ENCODE results near the gene SWSAP1.

SWSAP1 gene

GRCh38 chr19:11365557-11366117 is 8.8 kb upstream of the SWSAP1 start:
- no peak overlapping the region for H2BK12ac ChIP-seq (ENCODE audit: low read length)

GRCh38 chr19:11367528-11367927 is 6.9 kb upstream of the SWSAP1 start:
- no CpG with 5 or more reads among the region's 2 CpGs for WGBS (ENCODE audit: extremely low coverage, insufficient coverage, insufficient read length)
- Histone ChIP-seq H3K18ac (ENCODE audit: low read length) (no peak overlapping the region), H3K27me3 (ENCODE audit: insufficient read depth, low read length) (no peaks in the 10 kb centered on the region), H3K4ac (ENCODE audit: low read depth, low read length) (no peak overlapping the region), H3K9ac (ENCODE audit: low read length) (no peak overlapping the region), H3K14ac (ENCODE audit: low read length) (no peak overlapping the region), H2AFZ (ENCODE audit: insufficient read depth, low read length, poor library complexity) (no peak overlapping the region), H2AK5ac (ENCODE audit: low read length) (no peak overlapping the region), H2BK120ac (ENCODE audit: insufficient read depth, low read length, poor library complexity) (no peak overlapping the region), H3K9me3 (ENCODE audit: insufficient read depth, low read depth, low read length) (no peaks in the 10 kb centered on the region), H4K91ac (ENCODE audit: low read depth, low read length) (no peak overlapping the region), H3K4me2 (ENCODE audit: low read length) (no peak overlapping the region), H4K8ac (ENCODE audit: low read depth, low read length) (no peak overlapping the region), H3K79me1 (ENCODE audit: low read length) (no peaks in the 10 kb centered on the region), H4K12ac (ENCODE audit: low read depth, low read length) (no peak overlapping the region), H2BK12ac (ENCODE audit: low read length) (no peak overlapping the region), H3K79me2 (ENCODE audit: control insufficient read depth, insufficient read depth, low read length, poor library complexity) (no peaks in the 10 kb centered on the region), H2BK5ac (ENCODE audit: low read depth, low read length, poor library complexity) (no peak overlapping the region), H3K4me1 (ENCODE audit: control insufficient read depth in 1 of 2, insufficient read depth in 2 of 2, low read length in 2 of 2) (no peaks in the 10 kb centered on the region), H3K23ac (ENCODE audit: low read length) (no peak overlapping the region), H3K4me3 (ENCODE audit: low read depth, low read length) (no peak overlapping the region), H3K27ac (ENCODE audit: low read depth, low read length) (no peak overlapping the region), H3K36me3 (ENCODE audit: control insufficient read depth in 1 of 2, insufficient read depth in 2 of 2, low read length in 2 of 2) (no peaks in the 10 kb centered on the region)
- no peak for DNase-seq

More at GRCh38 chr19:11365557-11366117, 8.8 kb upstream of the SWSAP1 start:
- no peak overlapping the region for H3K27ac ChIP-seq (ENCODE audit: low read depth, low read length)
- no peak overlapping the region for H3K14ac ChIP-seq (ENCODE audit: low read length)
- no peak overlapping the region for H2AFZ ChIP-seq (ENCODE audit: insufficient read depth, low read length, poor library complexity)
- no peak overlapping the region for H3K4ac ChIP-seq (ENCODE audit: low read depth, low read length)
- no peak overlapping the region for H3K23ac ChIP-seq (ENCODE audit: low read length)
- H3K18ac ChIP-seq (ENCODE audit: low read length): no peak overlapping the region
- no peak for DNase-seq
- H4K91ac ChIP-seq (ENCODE audit: low read depth, low read length): no peak overlapping the region
- no peaks in the 10 kb centered on the region for H3K27me3 ChIP-seq (ENCODE audit: insufficient read depth, low read length)
- peaks cover 2% of the 10 kb centered on the region for H3K9me3 ChIP-seq (ENCODE audit: insufficient read depth, low read depth, low read length)
- H2BK5ac ChIP-seq (ENCODE audit: low read depth, low read length, poor library complexity): no peak overlapping the region
- H3K79me1 ChIP-seq (ENCODE audit: low read length): no peaks in the 10 kb centered on the region
- no CpG with 5 or more reads among the region's 7 CpGs for WGBS (ENCODE audit: extremely low coverage, insufficient coverage, insufficient read length)
- H4K12ac ChIP-seq (ENCODE audit: low read depth, low read length): no peak overlapping the region
- H3K79me2 ChIP-seq (ENCODE audit: control insufficient read depth, insufficient read depth, low read length, poor library complexity): no peaks in the 10 kb centered on the region
- H3K36me3 ChIP-seq (ENCODE audit: control insufficient read depth in 1 of 2, insufficient read depth in 2 of 2, low read length in 2 of 2): no peaks in the 10 kb centered on the region
- H2BK120ac ChIP-seq (ENCODE audit: insufficient read depth, low read length, poor library complexity): no peak overlapping the region
- H4K8ac ChIP-seq (ENCODE audit: low read depth, low read length): no peak overlapping the region
- peaks cover 0 to 4% of the 10 kb centered on the region in 2 experiments for H3K4me1 ChIP-seq (ENCODE audit: control insufficient read depth in 1 of 2, insufficient read depth in 2 of 2, low read length in 2 of 2)
- no peak overlapping the region for H3K4me2 ChIP-seq (ENCODE audit: low read length)
- no peak overlapping the region for H3K9ac ChIP-seq (ENCODE audit: low read length)
- no peak overlapping the region for H3K4me3 ChIP-seq (ENCODE audit: low read depth, low read length)
- H2AK5ac ChIP-seq (ENCODE audit: low read length): no peak overlapping the region

- no peak overlapping the region for H4K12ac ChIP-seq (ENCODE audit: low read depth, low read length)
- H3K4me1 ChIP-seq (ENCODE audit: control insufficient read depth in 1 of 2, insufficient read depth in 2 of 2, low read length in 2 of 2): peaks cover 6% of the 10 kb centered on the region in 2 experiments
- H4K91ac ChIP-seq (ENCODE audit: low read depth, low read length): no peak overlapping the region
- no peaks in the 10 kb centered on the region for H3K27me3 ChIP-seq (ENCODE audit: insufficient read depth, low read length)
- no peak overlapping the region for H4K8ac ChIP-seq (ENCODE audit: low read depth, low read length)
- H2AFZ ChIP-seq (ENCODE audit: insufficient read depth, low read length, poor library complexity): no peak overlapping the region
- H3K27ac ChIP-seq (ENCODE audit: low read depth, low read length): no peak overlapping the region
- H3K9ac ChIP-seq (ENCODE audit: low read length): no peak overlapping the region
- H3K23ac ChIP-seq (ENCODE audit: low read length): no peak overlapping the region
- H2BK5ac ChIP-seq (ENCODE audit: low read depth, low read length, poor library complexity): no peak overlapping the region
- H3K9me3 ChIP-seq (ENCODE audit: insufficient read depth, low read depth, low read length): peaks cover under 1% of the 10 kb centered on the region
- H3K36me3 ChIP-seq (ENCODE audit: control insufficient read depth in 1 of 2, insufficient read depth in 2 of 2, low read length in 2 of 2): no peaks in the 10 kb centered on the region
- H3K79me1 ChIP-seq (ENCODE audit: low read length): peaks cover 7% of the 10 kb centered on the region
- H2BK120ac ChIP-seq (ENCODE audit: insufficient read depth, low read length, poor library complexity): no peak overlapping the region
- no peak overlapping the region for H3K14ac ChIP-seq (ENCODE audit: low read length)
- no peak overlapping the region for H2AK5ac ChIP-seq (ENCODE audit: low read length)
- no peak overlapping the region for H3K18ac ChIP-seq (ENCODE audit: low read length)
- no CpG with 5 or more reads among the region's 2 CpGs for WGBS (ENCODE audit: extremely low coverage, insufficient coverage, insufficient read length)
- H2BK12ac ChIP-seq (ENCODE audit: low read length): no peak overlapping the region
- no peak overlapping the region for H3K4me2 ChIP-seq (ENCODE audit: low read length)
- H3K79me2 ChIP-seq (ENCODE audit: control insufficient read depth, insufficient read depth, low read length, poor library complexity): peaks cover 4% of the 10 kb centered on the region
- peak; percentile 87 to 92 for DNase-seq
- no peak overlapping the region for H3K4ac ChIP-seq (ENCODE audit: low read depth, low read length)
- H3K4me3 ChIP-seq (ENCODE audit: low read depth, low read length): no peak overlapping the region
Observed at GRCh38 chr19:11370744-11371143, 3.7 kb upstream of the SWSAP1 start.

GRCh38 chr19:11373166-11373884 is 1.1 kb upstream of the SWSAP1 start:
- no peak overlapping the region for H2AFZ ChIP-seq (ENCODE audit: insufficient read depth, low read length, poor library complexity)
- no peaks in the 10 kb centered on the region for H3K27me3 ChIP-seq (ENCODE audit: insufficient read depth, low read length)
- no peak overlapping the region for H3K27ac ChIP-seq (ENCODE audit: low read depth, low read length)
- no peak overlapping the region for H4K91ac ChIP-seq (ENCODE audit: low read depth, low read length)
- peaks cover 5% of the 10 kb centered on the region for H3K79me2 ChIP-seq (ENCODE audit: control insufficient read depth, insufficient read depth, low read length, poor library complexity)
- H2BK12ac ChIP-seq (ENCODE audit: low read length): no peak overlapping the region
- no peaks in the 10 kb centered on the region for H3K36me3 ChIP-seq (ENCODE audit: control insufficient read depth in 1 of 2, insufficient read depth in 2 of 2, low read length in 2 of 2)
- H2AK5ac ChIP-seq (ENCODE audit: low read length): no peak overlapping the region
- no peak overlapping the region for H3K9ac ChIP-seq (ENCODE audit: low read length)
- H3K14ac ChIP-seq (ENCODE audit: low read length): no peak overlapping the region
- no peak overlapping the region for H3K4ac ChIP-seq (ENCODE audit: low read depth, low read length)
- H3K4me2 ChIP-seq (ENCODE audit: low read length): no peak overlapping the region
- H3K4me1 ChIP-seq (ENCODE audit: control insufficient read depth in 1 of 2, insufficient read depth in 2 of 2, low read length in 2 of 2): peaks cover 7% of the 10 kb centered on the region in 2 experiments
- peak overlapping the region; percentile 5 for H3K4me3 ChIP-seq (ENCODE audit: low read depth, low read length)
- WGBS (ENCODE audit: extremely low coverage, insufficient coverage, insufficient read length): no CpG with 5 or more reads among the region's 10 CpGs
- H2BK120ac ChIP-seq (ENCODE audit: insufficient read depth, low read length, poor library complexity): no peak overlapping the region
- peaks cover 2% of the 10 kb centered on the region for H3K9me3 ChIP-seq (ENCODE audit: insufficient read depth, low read depth, low read length)
- peak; percentile 92 to 95 for DNase-seq
- H4K8ac ChIP-seq (ENCODE audit: low read depth, low read length): no peak overlapping the region
- no peak overlapping the region for H4K12ac ChIP-seq (ENCODE audit: low read depth, low read length)
- no peak overlapping the region for H3K23ac ChIP-seq (ENCODE audit: low read length)
- H2BK5ac ChIP-seq (ENCODE audit: low read depth, low read length, poor library complexity): no peak overlapping the region
- H3K18ac ChIP-seq (ENCODE audit: low read length): no peak overlapping the region
- H3K79me1 ChIP-seq (ENCODE audit: low read length): peaks cover 7% of the 10 kb centered on the region

Data from trophoblast cell (in vitro differentiated cells and primary cell).